Measurements from ENCODE around the gene RIMBP3C.
"Not testable (repeated sequence)": the region's sequence is repeated elsewhere in the genome, so short reads cannot be mapped to it uniquely, and the experiment has no call there.

Gene RIMBP3C

DNA sequence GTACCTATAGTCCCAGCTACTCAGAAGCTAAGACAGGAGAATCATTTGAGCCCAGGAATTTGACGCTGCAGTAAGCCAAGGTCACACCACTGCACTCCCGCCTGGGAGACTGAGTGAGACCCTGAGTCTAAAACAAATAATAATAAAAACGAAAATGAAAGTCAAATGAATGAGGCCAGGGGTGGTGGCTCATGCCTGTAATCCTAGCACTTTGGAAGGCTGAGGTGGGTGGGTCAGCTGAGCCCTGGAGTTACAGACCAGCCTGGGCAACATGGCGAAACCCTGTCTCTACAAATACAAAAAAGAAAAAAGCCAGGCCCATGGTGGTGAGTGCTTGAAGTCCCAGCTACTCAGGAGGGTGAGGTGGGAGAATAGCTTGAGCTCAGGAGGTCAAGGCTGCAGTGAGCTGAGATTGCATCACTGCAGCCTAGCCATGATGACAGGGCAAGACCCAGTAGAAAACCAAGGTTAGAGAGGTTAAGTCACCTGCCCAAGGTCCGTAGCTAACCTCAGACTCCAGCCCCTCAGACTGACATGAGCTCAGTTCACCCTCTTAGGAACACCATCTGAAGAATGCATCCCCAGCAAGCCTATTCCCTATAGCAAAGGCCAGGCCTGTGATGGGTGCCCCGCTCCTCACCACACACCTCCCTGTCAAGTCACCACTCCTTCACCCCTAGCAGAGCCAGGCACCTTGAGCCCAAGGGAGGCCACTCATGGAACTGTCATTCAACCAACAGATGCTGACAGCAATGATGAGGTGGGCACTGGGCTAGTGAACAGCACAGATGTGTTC lies 24.4 kb downstream of the RIMBP3C start:
- not testable (repeated sequence) for DNase-seq

DNA sequence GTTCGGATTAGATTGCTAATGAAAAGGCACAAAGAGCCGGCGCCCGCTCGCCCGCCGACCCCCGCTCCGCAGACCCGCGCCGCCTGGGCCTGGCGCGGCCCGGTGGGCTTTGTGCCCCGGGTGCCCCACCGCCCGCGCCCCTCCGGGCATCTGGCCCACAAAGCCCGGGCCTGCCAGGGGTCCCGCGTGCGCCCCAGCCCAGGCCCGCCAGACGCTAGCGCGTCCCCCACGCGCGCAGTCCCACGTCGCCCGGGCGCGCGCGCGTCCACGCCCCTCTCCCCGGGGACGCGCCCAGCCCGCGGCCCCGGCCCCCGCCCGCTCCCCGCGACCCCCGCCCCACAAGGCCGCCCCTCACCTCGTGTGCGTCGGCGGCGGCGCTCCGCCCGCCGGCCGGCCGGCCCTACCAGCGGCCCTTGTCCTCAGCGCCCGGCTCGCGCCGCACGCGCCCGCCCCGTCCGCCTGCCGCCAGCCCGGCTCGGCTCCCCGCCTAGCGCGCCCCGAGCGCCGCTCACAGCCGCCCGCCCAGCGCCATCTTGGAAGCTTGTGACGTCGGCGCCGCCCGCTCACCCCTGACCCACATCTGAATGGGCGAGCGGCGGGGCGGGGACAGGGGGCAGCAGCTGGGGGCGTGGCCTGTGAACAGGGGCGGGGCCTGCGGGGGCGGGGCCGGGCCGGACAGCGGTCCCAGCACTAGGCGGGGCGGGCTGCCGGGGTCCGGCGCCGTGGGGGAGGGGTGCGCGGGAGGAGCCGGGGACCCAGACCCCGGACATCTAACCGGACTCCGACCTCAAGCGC lies 34.1 kb downstream of the RIMBP3C start:
- DNase-seq, result peak in 1 of 2 donors; percentile 54

DNA sequence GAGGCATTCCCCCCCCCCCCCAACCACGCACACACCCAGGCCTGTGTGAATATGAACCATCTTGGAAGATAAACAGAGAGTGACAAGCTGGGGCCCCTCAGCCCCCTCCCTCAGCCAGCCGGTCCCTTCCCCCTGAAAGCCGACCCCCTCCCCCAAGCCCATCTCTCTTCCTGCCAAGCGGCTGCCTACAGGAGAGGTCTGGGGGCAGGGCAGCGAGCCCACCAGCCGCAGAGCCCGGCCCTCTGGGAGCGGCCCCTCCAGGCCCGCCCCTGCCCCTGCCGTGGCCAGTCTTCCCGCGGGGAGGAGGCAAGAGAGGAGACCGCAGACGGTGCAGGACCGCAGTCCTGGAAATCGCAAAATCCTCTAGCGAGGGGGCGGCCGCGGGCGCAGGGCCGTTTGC lies 34.7 kb downstream of the RIMBP3C start:
- DNase-seq, result not testable (repeated sequence)

DNA sequence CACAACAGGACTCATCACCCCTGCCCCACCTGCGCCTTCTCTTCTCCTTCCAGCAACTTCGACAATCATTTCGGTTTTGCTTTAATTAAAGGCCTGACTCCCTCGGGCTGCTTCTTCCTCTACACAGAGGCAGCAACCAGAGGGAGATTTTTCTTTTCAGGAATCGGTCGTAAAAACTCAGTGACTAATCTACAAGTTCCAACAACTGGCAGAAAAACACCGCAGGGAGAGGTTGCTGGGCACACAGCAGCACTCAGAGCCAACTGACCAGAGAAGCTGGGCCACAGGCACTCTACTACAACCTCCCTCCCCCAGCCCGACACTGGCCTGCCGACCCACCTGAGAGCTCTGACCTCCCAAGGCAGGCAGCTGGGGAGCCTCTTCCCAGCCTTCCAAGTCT lies 36.0 kb downstream of the RIMBP3C start:
- DNase-seq, result not testable (repeated sequence)

DNA sequence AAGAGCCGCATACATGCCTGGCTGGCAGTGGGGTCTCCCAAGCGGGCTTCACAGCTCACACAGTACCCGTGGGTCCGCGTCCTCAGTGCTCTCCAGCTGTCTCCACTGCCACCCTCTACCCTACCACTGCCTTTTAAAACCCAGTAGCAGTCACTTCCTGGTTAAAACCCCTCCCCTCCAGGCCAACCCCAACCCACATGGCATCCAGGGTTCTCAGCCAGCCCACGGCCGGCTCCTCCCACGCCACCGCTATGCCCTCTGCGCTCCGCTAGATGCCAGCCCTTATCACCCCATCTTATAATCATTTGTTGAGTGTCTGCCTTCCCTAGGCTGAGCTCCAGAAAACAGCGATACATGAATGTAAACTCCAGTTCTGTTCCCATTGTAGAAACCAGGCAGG lies 37.1 kb downstream of the RIMBP3C start:
- DNase-seq, result not testable (repeated sequence)

DNA sequence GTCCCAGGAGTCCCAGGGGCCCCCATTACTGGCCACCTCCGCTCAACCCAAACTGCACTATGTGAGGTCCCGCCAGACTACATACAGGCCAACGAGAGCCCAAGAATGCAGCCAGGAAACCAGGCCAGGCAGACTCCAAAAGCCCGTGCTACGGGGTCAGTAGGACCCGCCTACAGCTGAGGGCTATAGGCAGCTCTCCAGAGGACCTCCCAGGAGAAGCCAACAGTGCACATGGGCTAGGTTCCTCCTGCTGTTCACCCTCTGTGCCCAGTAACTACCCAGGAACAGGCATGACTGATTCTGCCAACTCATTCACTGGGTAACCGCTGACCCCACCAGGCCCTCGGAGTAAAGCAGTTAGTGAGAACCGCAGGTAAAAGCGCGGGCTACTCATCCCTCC lies 39.2 kb downstream of the RIMBP3C start:
- DNase-seq, result not testable (repeated sequence)

DNA sequence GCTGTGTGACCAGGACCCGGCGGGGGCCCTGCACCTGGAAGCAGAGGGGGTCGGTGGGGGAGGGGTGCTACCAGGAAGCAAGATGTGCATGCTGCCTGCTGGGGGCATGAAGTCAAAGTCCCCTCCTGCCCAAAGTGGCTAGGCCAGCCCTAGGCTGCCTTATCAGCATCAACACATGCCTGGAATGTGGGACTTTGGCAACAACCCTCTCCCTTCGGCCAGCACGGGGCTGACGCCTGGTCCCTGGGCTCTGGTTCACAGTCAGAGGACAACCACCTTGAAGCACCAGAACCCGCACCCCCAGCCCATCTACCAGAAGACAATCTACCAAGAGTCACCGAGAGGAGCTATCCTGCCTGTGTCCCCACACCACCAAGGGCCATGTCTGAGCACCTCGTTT lies 40.9 kb downstream of the RIMBP3C start:
- DNase-seq, result not testable (repeated sequence)

DNA sequence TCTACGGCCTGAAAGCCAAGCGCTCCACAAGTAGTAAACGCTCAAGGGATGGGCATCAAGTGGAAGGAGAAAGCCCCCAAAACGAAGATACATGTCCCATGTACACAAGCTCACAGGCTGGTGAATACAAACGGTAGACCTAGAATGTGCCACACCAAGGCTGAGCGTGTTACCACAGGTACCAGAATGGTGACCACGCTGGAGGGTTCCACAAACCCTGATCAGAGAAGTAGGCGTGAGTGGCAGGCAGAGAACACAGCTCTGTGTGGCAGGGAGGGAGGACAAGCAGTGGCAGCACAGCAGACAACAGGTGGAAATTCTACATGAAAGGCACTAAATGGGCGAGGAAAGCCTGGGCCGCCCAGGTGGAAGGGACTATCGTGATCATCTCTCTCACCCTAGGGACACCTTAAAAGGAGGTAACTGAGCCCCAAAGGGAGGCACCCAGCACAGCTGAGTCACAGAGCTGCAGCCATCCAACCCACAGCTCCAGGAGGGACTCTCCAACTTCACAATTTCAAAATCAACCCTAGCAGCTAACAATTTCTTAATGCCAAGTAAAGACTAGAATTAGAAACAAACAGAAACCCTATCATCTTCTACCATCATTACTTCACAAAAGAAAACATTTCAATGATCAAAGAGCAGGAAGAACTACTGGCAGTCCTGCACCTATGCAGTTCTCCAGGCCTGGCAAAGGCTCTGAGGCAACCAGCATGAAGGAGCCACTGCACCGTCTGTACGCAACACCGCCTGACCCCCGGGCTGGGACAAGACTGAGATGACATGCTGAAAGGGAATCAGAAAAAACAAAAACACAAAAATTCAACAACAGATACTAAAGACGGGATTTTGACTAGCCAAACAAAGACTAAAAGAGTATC lies 51.4 kb downstream of the RIMBP3C start:
- DNase-seq, result not testable (repeated sequence)

DNA sequence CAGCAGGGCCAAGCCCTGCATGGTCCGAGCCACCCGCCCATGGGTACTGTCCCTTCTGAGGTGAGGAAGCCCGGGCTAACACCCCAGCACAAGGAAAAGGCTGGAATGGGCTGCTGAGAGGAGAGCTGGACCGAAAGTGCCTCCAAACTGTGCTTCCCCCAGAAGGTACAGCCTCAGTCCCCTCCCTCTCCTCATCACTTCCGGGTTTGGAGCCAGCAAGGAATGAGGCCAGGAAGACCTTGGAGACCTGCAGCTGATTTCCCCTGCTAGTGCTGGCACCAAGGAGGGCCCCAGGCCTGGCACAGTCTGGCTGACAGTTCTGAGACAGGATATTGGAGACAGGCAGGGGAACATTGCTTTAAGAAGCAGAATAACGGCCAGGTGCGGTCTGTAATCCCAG lies 52.8 kb downstream of the RIMBP3C start:
- DNase-seq, result not testable (repeated sequence)

DNA sequence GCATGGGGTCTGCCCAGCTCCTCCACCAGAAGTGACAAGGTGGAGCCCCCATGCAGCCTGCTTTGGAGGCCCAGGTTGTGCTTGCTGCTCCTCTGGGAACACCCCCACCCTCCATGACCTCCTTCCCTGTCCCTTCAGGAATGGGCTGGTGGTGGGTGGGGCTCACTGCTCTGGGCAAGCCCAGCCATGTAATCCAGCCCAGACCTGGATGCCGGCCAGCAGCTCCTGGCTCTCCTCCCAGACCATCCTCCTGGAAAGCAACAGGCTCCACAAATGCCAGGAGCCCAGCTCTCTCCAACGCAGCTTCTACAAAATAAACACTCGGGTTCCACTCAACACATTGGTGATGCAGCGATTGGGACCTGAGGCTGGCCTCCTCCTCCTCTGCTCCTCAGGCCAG lies 53.3 kb downstream of the RIMBP3C start:
- DNase-seq, result not testable (repeated sequence)

Data from CD4-positive, alpha-beta T cell treated with Interleukin-1 beta for 1 hour (primary cell).